Spleen (tissue), 11 donors: ENCODE results near the gene PIK3C2B. TPM values are rescaled to one million over a fixed set of nuclear protein-coding genes. Genes with fewer than 3 reads are reported as not detected.
A peak's percentile ranks its signal among the peaks of the same experiment; 100 is the strongest.

Source experiments
- DNase-seq: peaks from one replicate; pipeline ENCODE4 v3.0.0-alpha.2; 2020
- H3K27ac ChIP-seq, 8 donors: fragments of 200-600 bp; sonication (generic) in 7 of 8; 1 replicate in 4 of 8; 2 replicates in 4 of 8; pipeline versions ENCODE4 v1.5.0 to v1.8.0; 2016 to 2021; ENCODE audit warnings: inconsistent platforms in 4 of 8, mild to moderate bottlenecking in 4 of 8, moderate library complexity in 1 of 8
- H3K27me3 ChIP-seq, 7 donors: fragments of 200-600 bp; sonication (generic) in 6 of 7; replicated peaks in 1 of 7; 1 replicate in 4 of 7; 2 replicates in 3 of 7; pipeline versions ENCODE4 v1.5.0 to v1.8.0; 2016 to 2021; ENCODE audit warnings: inconsistent platforms in 3 of 7, mild to moderate bottlenecking in 1 of 7
- H3K36me3 ChIP-seq, 6 donors: fragments of 200-600 bp; sonication (generic) in 5 of 6; 1 replicate in 4 of 6; 2 replicates in 2 of 6; pipeline versions ENCODE4 v1.5.0 to v1.8.0; 2016 to 2021; ENCODE audit warnings: inconsistent platforms in 2 of 6
- H3K4me1 ChIP-seq, 6 donors: fragments of 200-600 bp; sonication (generic) in 5 of 6; 1 replicate in 3 of 6; 2 replicates in 3 of 6; pipeline versions ENCODE4 v1.5.0 to v1.8.0; 2016 to 2021; ENCODE audit warnings: inconsistent platforms in 3 of 6
- H3K4me3 ChIP-seq, 8 donors: fragments of 200-600 bp; sonication (generic) in 7 of 8; 1 replicate in 4 of 8; 2 replicates in 4 of 8; pipeline versions ENCODE4 v1.5.0 to v1.8.0; 2016 to 2021; ENCODE audit warnings: inconsistent platforms in 4 of 8, mild to moderate bottlenecking in 4 of 8, moderate library complexity in 2 of 8
- H3K9me3 ChIP-seq, 8 donors: fragments of 200-600 bp; sonication (generic) in 7 of 8; 1 replicate in 4 of 8; 2 replicates in 4 of 8; pipeline versions ENCODE4 v1.5.0 to v1.8.0; 2016 to 2021; ENCODE audit warnings: inconsistent platforms in 4 of 8
- POLR2A ChIP-seq, 3 donors: fragments of 450-650 bp; IDR thresholded peaks; one replicate each; pipeline ENCODE4 v1.5.1; 2017; ENCODE audit warnings: antibody characterized with exemption in 3 of 3, mild to moderate bottlenecking in 1 of 3
- POLR2AphosphoS5 ChIP-seq, 3 donors: sonication (generic); formaldehyde crosslinking; IDR thresholded peaks; one replicate each; pipeline ENCODE4 v1.5.1; 2017; ENCODE audit warnings: antibody characterized with exemption in 3 of 3
- WGBS, 5 donors: extraction: QIAGEN DNeasy Blood & Tissue Kit in 3 of 5; methylation state at CpG; one replicate each; pipeline versions ENCODE4 v1.1.5 to v1.1.7; 2013 to 2018; 5-methylcytosine and 5-hydroxymethylcytosine counted together
- intact Hi-C: fragments of 100-400 bp; cut with DNase I; formaldehyde crosslinking; loops from one replicate; pipeline ENCODE4 v1.15.0; 2023; ENCODE audit warnings: low total_unique reads
- polyA plus RNA-seq, 3 donors: library from polyadenylated mRNA; stranded (reverse); fragments of 200-250 nt; gene quantifications; one replicate each; pipeline ENCODE4 v1.2.1, GENCODE V29; 2013
- total RNA-seq, 7 donors: library from RNA; depleted of rRNA in 3 of 7; stranded (reverse); fragments of >200 nt in 3 of 7; fragmentation: NEBNext Ultra II Directional in 4 of 7; extraction: Animal tissue kit (Norgen Biotek cat#: 25700) in 4 of 7; gene quantifications; one replicate each; pipeline versions ENCODE4 v1.1.0 to v1.2.1, GENCODE V29; 2016 to 2021
- TF ChIP-seq, protein P1 (sequence below), 11 experiments: fragments of 200-600 bp in 7 of 11; fragments of 450-650 bp in 4 of 11; sonication (generic) in 4 of 11; IDR thresholded peaks in 8 of 11; conservative IDR thresholded peaks in 3 of 11; 1 replicate in 7 of 11; 2 replicates in 4 of 11; pipeline versions ENCODE4 v1.4.0 to v1.8.0; 2016 to 2021; ENCODE audit warnings: antibody characterized with exemption in 11 of 11, inconsistent platforms in 4 of 11, mild to moderate bottlenecking in 1 of 11
- donor health status: healthy with polysubstance abuse.
- donor health status: DM: no; HTN: no; CAD: no; lungs with moderate emphysema.
- donor health status: DM: no; HTN: no; CAD: no.
- donor health status: Bipolar disorder and iron deficiency.
- donor health status: healthy.
- donor health status: DM: no; HTN: no; CAD: no.
- donor health status: DM: yes; HTN: yes; CAD: no.

The PIK3C2B gene
- total and polyA plus RNA-seq, 10 donors, result 9.5 to 72.2 (median 59.7) TPM

DNA sequence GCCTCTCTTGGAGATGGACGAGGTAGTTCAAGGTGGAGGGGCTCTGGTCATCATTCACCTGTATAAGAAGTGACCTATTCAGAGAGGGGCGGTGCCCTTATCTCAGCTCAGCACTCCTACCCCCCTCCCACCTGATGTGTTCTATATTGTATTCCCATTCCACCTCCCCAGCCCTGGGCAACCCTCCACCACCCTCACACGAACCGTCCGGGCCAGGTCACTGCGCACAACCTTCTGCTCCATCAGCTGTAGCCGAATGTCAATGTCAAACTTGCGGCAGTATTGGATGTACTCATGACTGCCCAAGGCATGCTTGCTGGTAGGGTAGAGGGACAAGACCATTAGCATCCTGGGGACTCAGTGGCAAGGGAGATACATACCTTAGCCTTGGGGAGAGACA is 34.3 kb downstream of the PIK3C2B start:
- WGBS, 5 donors, result 96 to 97% (median 96%) methylated on average over 8 of the region's 8 CpGs
- DNase-seq, result peak; percentile 65
- Histone ChIP-seq H3K27ac (peak overlapping the region; percentile 70 to 85 (median 81)), H3K9me3 (no peaks in the 10 kb centered on the region), H3K4me3 (no peak overlapping the region), H3K36me3 (peaks cover 0 to 70% (median 28%) of the 10 kb centered on the region in 6 donors), H3K4me1 (peaks cover 49 to 98% (median 61%) of the 10 kb centered on the region in 6 donors), H3K27me3 (no peaks in the 10 kb centered on the region)
- TF ChIP-seq POLR2AphosphoS5 (IDR thresholded peaks at IDR 0.05), result no peak
- TF ChIP-seq, protein P1, sequence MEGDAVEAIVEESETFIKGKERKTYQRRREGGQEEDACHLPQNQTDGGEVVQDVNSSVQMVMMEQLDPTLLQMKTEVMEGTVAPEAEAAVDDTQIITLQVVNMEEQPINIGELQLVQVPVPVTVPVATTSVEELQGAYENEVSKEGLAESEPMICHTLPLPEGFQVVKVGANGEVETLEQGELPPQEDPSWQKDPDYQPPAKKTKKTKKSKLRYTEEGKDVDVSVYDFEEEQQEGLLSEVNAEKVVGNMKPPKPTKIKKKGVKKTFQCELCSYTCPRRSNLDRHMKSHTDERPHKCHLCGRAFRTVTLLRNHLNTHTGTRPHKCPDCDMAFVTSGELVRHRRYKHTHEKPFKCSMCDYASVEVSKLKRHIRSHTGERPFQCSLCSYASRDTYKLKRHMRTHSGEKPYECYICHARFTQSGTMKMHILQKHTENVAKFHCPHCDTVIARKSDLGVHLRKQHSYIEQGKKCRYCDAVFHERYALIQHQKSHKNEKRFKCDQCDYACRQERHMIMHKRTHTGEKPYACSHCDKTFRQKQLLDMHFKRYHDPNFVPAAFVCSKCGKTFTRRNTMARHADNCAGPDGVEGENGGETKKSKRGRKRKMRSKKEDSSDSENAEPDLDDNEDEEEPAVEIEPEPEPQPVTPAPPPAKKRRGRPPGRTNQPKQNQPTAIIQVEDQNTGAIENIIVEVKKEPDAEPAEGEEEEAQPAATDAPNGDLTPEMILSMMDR (IDR thresholded peaks at IDR 0.05 in 8 of 11, conservative IDR thresholded peaks at IDR 0.05 in 3 of 11), result no peak
- no peak for TF ChIP-seq POLR2A (IDR thresholded peaks at IDR 0.05)
- intact Hi-C loops, result no loop called here

DNA sequence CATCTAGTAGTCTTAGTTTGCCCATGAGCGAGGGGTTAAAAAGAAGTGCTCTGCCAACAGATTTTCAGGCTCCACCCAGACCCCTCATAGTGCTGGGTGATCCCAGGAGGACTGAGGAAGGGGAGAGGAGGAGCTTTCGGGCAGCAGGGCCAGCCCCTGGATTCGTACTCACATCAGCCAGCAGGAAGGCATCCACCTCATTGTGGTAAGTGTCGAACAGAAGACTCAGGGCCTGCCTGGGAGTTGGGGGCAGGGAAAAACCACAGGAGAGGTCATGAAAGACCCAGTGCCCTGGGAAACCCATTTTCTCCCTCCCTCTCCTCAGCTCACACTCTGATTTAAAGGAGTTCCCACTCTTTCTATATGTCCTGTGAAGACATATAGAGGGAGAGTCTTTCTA is 34.9 kb downstream of the PIK3C2B start:
- intact Hi-C loops, result no loop called here
- no peak overlapping the region for H3K4me3 ChIP-seq
- peaks cover 0 to 77% (median 34%) of the 10 kb centered on the region in 6 donors for H3K36me3 ChIP-seq
- H3K4me1 ChIP-seq, result peaks cover 43 to 98% (median 56%) of the 10 kb centered on the region in 6 donors
- TF ChIP-seq POLR2AphosphoS5 (IDR thresholded peaks at IDR 0.05), result no peak
- WGBS, 5 donors, result 58 to 76% (median 65%) methylated on average over 4 of the region's 4 CpGs
- peak overlapping the region in 6 of 8 donors; percentile 20 to 85 (median 82) for H3K27ac ChIP-seq
- peak; percentile 48 for DNase-seq
- no peaks in the 10 kb centered on the region for H3K27me3 ChIP-seq
- H3K9me3 ChIP-seq, result no peaks in the 10 kb centered on the region

DNA sequence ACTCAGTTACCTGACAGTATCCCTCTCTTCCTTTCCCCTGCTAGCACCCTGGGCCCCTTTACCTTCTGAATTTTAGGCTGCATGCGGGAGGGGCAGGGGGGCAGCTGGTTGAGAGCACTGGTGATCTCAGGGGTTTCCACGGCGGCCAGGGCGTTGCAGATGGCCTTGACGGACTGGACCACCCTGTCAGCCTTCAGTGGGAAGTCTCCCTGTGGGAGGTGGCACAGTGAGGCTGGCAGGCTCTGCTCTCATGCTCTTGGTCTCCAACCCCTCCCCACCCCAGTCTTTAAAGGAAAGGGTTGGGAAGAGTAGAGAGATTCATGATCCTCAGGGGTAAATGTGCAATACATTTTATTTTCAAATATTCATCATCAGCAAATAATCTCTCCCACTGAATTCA is 36.9 kb downstream of the PIK3C2B start:
- H3K27ac ChIP-seq, result peak overlapping the region in 1 of 8 donors; percentile 42
- intact Hi-C loops, result no loop called here
- WGBS, 5 donors, result 84 to 92% (median 85%) methylated on average over 5 of the region's 5 CpGs

DNA sequence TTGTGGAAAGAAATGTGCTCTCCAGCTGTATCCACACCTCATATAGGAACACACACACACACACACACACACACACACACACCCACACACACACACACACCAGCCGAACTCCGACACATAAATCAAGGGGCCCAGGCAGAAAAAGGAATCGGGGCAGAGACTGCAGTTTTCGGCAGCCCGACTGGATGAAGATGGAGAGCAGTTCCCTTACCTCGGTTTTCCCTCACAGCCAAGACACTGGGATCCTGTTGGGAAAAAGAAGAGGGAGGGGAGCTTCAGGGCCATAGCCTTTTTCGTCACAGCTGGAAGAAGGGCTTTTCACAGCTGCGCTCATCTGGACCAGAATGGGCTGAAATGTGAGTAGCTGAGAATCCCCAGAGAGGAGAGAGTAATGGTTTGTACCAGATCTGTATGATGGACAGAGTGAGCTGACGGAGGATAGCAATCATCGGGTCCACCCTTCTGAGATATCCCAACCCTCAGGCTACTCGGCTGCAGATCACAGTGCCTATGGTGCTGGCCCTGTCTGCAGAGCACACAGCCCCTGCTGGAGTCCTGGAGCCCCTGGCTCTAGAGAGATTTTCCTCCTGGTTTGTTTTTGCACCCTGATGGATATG is 37.7 kb downstream of the PIK3C2B start:
- peaks cover 0 to 80% (median 40%) of the 10 kb centered on the region in 6 donors for H3K36me3 ChIP-seq
- intact Hi-C loops, result no loop called here
- WGBS, 5 donors, result 66 to 84% (median 82%) methylated on average over 11 of the region's 11 CpGs

More for the DNA sequence above, 36.9 kb downstream of the PIK3C2B start:
- DNase-seq, result peak; percentile 64
- Histone ChIP-seq H3K36me3 (peaks cover 0 to 86% (median 40%) of the 10 kb centered on the region in 6 donors), H3K4me1 (peaks cover 33 to 98% (median 53%) of the 10 kb centered on the region in 6 donors), H3K27me3 (no peaks in the 10 kb centered on the region), H3K4me3 (no peak overlapping the region), H3K9me3 (no peaks in the 10 kb centered on the region)
- TF ChIP-seq, protein P1 (IDR thresholded peaks at IDR 0.05 in 8 of 11, conservative IDR thresholded peaks at IDR 0.05 in 3 of 11), result no peak
- TF ChIP-seq POLR2AphosphoS5 (IDR thresholded peaks at IDR 0.05) (no peak), POLR2A (IDR thresholded peaks at IDR 0.05) (no peak)

More for the DNA sequence above, 37.7 kb downstream of the PIK3C2B start:
- Histone ChIP-seq H3K27ac (peak overlapping the region in 1 of 8 donors; percentile 42), H3K27me3 (no peaks in the 10 kb centered on the region), H3K9me3 (no peaks in the 10 kb centered on the region), H3K4me1 (peaks cover 26 to 98% (median 52%) of the 10 kb centered on the region in 6 donors), H3K4me3 (no peak overlapping the region)
- DNase-seq, result peak; percentile 40
- TF ChIP-seq POLR2A (IDR thresholded peaks at IDR 0.05), result no peak
- no peak for TF ChIP-seq POLR2AphosphoS5 (IDR thresholded peaks at IDR 0.05)
- TF ChIP-seq, protein P1 (IDR thresholded peaks at IDR 0.05 in 8 of 11, conservative IDR thresholded peaks at IDR 0.05 in 3 of 11), result no peak
